B cell (primary cell): ENCODE results near the gene RIPOR2. TPM values are rescaled to one million over a fixed set of nuclear protein-coding genes. Genes with fewer than 3 reads are reported as not detected.

Experiments
- ATAC-seq: fragments of 200-7000 bp; cut with Tn5 transposase; one replicate; pipeline ENCODE4 v1.10.0; 2021; ENCODE audit warnings: low read depth, mild to moderate bottlenecking, moderate number of reproducible peaks, moderate library complexity
- CTCF ChIA-PET: fragments of 350-600 bp; sonication (Branson Sonifier 250); formaldehyde crosslinking; loops from one replicate; lab custom pipeline; 2021; ENCODE audit warnings: antibody characterized with exemption, inconsistent platforms; lab: Charles Lee
- POLR2A ChIA-PET: fragments of 350-600 bp; sonication (Branson Sonifier 250); formaldehyde crosslinking; loops from one replicate; lab custom pipeline; 2021; ENCODE audit warnings: antibody characterized with exemption; lab: Charles Lee
- DNase-seq: peaks from one replicate; pipeline ENCODE4 v3.0.0; 2013
- H2AFZ ChIP-seq: 2 replicates; pipeline ENCODE4 v1.6.1; 2012; ENCODE audit warnings: mild to moderate bottlenecking, low read depth, low read length; ENCODE audit not compliant: insufficient read depth, poor library complexity, severe bottlenecking
- H3K27ac ChIP-seq, 2 donors: 1 replicate in 1 of 2; 2 replicates in 1 of 2; pipeline ENCODE4 v1.5.1; 2012 to 2013; ENCODE audit warnings: low read length in 2 of 2, mild to moderate bottlenecking in 2 of 2, moderate library complexity in 1 of 2
- H3K27me3 ChIP-seq, 4 experiments: fragments of 200-600 bp in 1 of 4; sonication (generic) in 1 of 4; replicated peaks in 1 of 4; 1 replicate in 2 of 4; 2 replicates in 2 of 4; pipeline versions ENCODE4 v1.6.1 to v1.7.0; 2013 to 2016; ENCODE audit warnings: low read length in 3 of 4, mild to moderate bottlenecking in 2 of 4, mixed read lengths in 1 of 4, moderate library complexity in 1 of 4; ENCODE audit not compliant: insufficient read depth in 4 of 4, control insufficient read depth in 3 of 4; ENCODE audit errors: control extremely low read depth in 1 of 4
- H3K36me3 ChIP-seq, 2 experiments: replicated peaks in 1 of 2; 1 replicate in 1 of 2; 2 replicates in 1 of 2; pipeline versions ENCODE4 v1.6.1 to v1.7.1; 2013; ENCODE audit warnings: low read length in 1 of 2; ENCODE audit not compliant: insufficient read depth in 2 of 2, control insufficient read depth in 1 of 2; ENCODE audit errors: control extremely low read depth in 1 of 2, extremely low read depth in 1 of 2
- H3K4me1 ChIP-seq, 2 donors: fragments of 200-600 bp in 1 of 2; sonication (generic) in 1 of 2; 1 replicate in 1 of 2; 2 replicates in 1 of 2; pipeline versions ENCODE4 v1.5.1 to v1.6.1; 2013 to 2017; ENCODE audit warnings: low read length in 2 of 2; ENCODE audit not compliant: control insufficient read depth in 2 of 2, insufficient read depth in 2 of 2
- H3K4me2 ChIP-seq: replicated peaks from 2 replicates; pipeline ENCODE3; 2012; ENCODE audit warnings: mild to moderate bottlenecking, low read depth, low read length; ENCODE audit not compliant: poor library complexity, severe bottlenecking
- H3K4me3 ChIP-seq, 5 experiments: fragments of 200-600 bp in 1 of 5; sonication (generic) in 1 of 5; 1 replicate in 3 of 5; 2 replicates in 2 of 5; pipeline versions ENCODE4 v1.5.1 to v1.7.0; 2011 to 2016; ENCODE audit warnings: low read length in 4 of 5, mild to moderate bottlenecking in 4 of 5, low read depth in 2 of 5, control low read depth in 1 of 5, moderate library complexity in 1 of 5; ENCODE audit not compliant: insufficient read depth in 1 of 5; ENCODE audit errors: control extremely low read depth in 1 of 5, extremely low read depth in 1 of 5
- H3K79me2 ChIP-seq: fragments of 200-600 bp; sonication (generic); one replicate; pipeline ENCODE4 v1.6.0; 2016; ENCODE audit warnings: low read length; ENCODE audit not compliant: control insufficient read depth, insufficient read depth
- H3K9ac ChIP-seq: fragments of 200-600 bp; sonication (generic); 2 replicates; pipeline ENCODE4 v1.6.1; 2017; ENCODE audit warnings: mild to moderate bottlenecking, low read length, moderate library complexity
- H3K9me3 ChIP-seq, 3 donors: one replicate each; pipeline versions ENCODE4 v1.6.1 to v1.7.1; 2013; ENCODE audit warnings: low read length in 2 of 3; ENCODE audit not compliant: control insufficient read depth in 2 of 3, insufficient read depth in 1 of 3; ENCODE audit errors: control extremely low read depth in 1 of 3
- H4K20me1 ChIP-seq: 2 replicates; pipeline ENCODE4 v1.6.0; 2012; ENCODE audit warnings: mild to moderate bottlenecking, low read length; ENCODE audit not compliant: insufficient read depth, control insufficient read depth, poor library complexity, severe bottlenecking
- H3K27ac Mint-ChIP-seq: one replicate; pipeline ENCODE4 v1.8.0; 2021; ENCODE audit warnings: mixed read lengths
- H3K27me3 Mint-ChIP-seq: one replicate; pipeline ENCODE4 v1.8.0; 2021; ENCODE audit warnings: mixed read lengths
- H3K4me1 Mint-ChIP-seq: one replicate; pipeline ENCODE4 v1.8.0; 2021; ENCODE audit warnings: mixed read lengths
- H3K4me3 Mint-ChIP-seq: one replicate; pipeline ENCODE4 v1.8.0; 2021; ENCODE audit warnings: mixed read lengths
- H3K9me3 Mint-ChIP-seq: one replicate; pipeline ENCODE4 v1.8.0; 2022; ENCODE audit warnings: mixed read lengths; ENCODE audit not compliant: insufficient read depth
- EZH2 ChIP-seq: IDR thresholded peaks from 2 replicates; pipeline ENCODE4 v1.6.1; 2012; ENCODE audit warnings: borderline replicate concordance, low read depth, mild to moderate bottlenecking, moderate library complexity, low read length; ENCODE audit not compliant: insufficient read depth, poor library complexity, severe bottlenecking
- WGBS: methylation state at CpG from one replicate; pipeline ENCODE4 v1.1.5; 2013; ENCODE audit warnings: missing lambda C conversion rate; ENCODE audit not compliant: insufficient coverage; 5-methylcytosine and 5-hydroxymethylcytosine counted together
- intact Hi-C: fragments of 100-400 bp; cut with micrococcal nuclease; formaldehyde crosslinking; loops from one replicate; pipeline ENCODE4 v1.10.0; 2022
- polyA plus RNA-seq: library from polyadenylated mRNA; depleted of rRNA; stranded (reverse); fragments of >200 nt; gene quantifications from 2 replicates; pipeline ENCODE4 v1.2.3, GENCODE V29; 2012
- total RNA-seq, 2 donors: library from RNA; stranded (reverse); fragments of 120-200 nt in 1 of 2; gene quantifications; 1 replicate in 1 of 2; 2 replicates in 1 of 2; pipeline versions ENCODE4 v1.2.3 to v1.2.4, GENCODE V29; 2013 to 2022
- TF ChIP-seq, protein P1 (sequence below): fragments of 200-600 bp; IDR thresholded peaks from one replicate; pipeline ENCODE4 v1.8.0; 2022; ENCODE audit warnings: antibody characterized with exemption, mild to moderate bottlenecking

Gene RIPOR2
- total and polyA plus RNA-seq, 2 donors (not counting 1 experiment from before 2014, with no cell fraction given): 300 to 430 TPM

DNA sequence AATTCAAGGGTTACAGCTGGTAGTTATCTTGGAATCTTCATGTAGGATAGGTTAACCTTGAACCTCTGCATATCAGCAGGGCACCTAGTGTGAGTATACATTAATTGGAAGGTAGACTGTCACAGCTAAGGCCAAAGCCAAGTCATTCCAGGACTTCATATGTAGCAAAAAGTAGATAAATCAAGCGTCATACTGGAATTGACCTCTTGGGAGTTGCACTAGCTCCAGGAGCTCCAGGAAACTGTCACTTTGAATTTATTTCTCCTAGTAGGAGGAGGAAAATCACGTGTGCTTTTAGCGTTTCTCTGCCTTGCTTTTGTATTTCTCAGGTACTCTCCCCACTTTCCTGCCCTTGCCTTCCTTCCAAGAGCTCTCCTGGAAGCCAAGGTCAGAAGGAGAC is 30.3 kb downstream of the RIPOR2 start:
- H3K9ac ChIP-seq: no peak overlapping the region
- ChIA-PET CTCF (interaction anchor here (0.5 to 3.2 kb wide), 11 partner anchors 13 to 122 kb away, joined by 3 to 18 read pairs (median 5); partner anchors contain the start of gene RIPOR2), POLR2A (interaction anchor here (0.7 kb wide), 1 partner anchor 8 kb away, joined by 3 read pairs; no protein-coding TSS in a partner anchor)
- DNase-seq: no peak
- Mint-ChIP-seq H3K4me3 (no peak overlapping the region), H3K4me1 (peaks cover 91% of the 10 kb centered on the region), H3K27ac (peak overlapping the region; percentile 83), H3K9me3 (no peaks in the 10 kb centered on the region), H3K27me3 (no peaks in the 10 kb centered on the region)
- no peak overlapping the region for H2AFZ ChIP-seq
- no peak for ATAC-seq
- H3K9me3 ChIP-seq: peaks cover 0 to 3% (median 0%) of the 10 kb centered on the region in 3 donors
- peak overlapping the region; percentile 3 for H3K4me2 ChIP-seq
- intact Hi-C loops: no loop called here
- WGBS: 100% methylated on average over 1 of the region's 3 CpGs
- H3K4me1 ChIP-seq: peaks cover 92 to 96% of the 10 kb centered on the region in 2 donors
- peaks cover 9 to 88% of the 10 kb centered on the region in 2 experiments for H3K36me3 ChIP-seq
- no peaks in the 10 kb centered on the region for H3K27me3 ChIP-seq
- peaks cover 91% of the 10 kb centered on the region for H4K20me1 ChIP-seq
- H3K4me3 ChIP-seq: no peak overlapping the region
- TF ChIP-seq, protein P1, sequence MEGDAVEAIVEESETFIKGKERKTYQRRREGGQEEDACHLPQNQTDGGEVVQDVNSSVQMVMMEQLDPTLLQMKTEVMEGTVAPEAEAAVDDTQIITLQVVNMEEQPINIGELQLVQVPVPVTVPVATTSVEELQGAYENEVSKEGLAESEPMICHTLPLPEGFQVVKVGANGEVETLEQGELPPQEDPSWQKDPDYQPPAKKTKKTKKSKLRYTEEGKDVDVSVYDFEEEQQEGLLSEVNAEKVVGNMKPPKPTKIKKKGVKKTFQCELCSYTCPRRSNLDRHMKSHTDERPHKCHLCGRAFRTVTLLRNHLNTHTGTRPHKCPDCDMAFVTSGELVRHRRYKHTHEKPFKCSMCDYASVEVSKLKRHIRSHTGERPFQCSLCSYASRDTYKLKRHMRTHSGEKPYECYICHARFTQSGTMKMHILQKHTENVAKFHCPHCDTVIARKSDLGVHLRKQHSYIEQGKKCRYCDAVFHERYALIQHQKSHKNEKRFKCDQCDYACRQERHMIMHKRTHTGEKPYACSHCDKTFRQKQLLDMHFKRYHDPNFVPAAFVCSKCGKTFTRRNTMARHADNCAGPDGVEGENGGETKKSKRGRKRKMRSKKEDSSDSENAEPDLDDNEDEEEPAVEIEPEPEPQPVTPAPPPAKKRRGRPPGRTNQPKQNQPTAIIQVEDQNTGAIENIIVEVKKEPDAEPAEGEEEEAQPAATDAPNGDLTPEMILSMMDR: no peak
- no peak for TF ChIP-seq EZH2
- peak overlapping the region in 1 of 2 donors; percentile 93 for H3K27ac ChIP-seq
- peaks cover 100% of the 10 kb centered on the region for H3K79me2 ChIP-seq

DNA sequence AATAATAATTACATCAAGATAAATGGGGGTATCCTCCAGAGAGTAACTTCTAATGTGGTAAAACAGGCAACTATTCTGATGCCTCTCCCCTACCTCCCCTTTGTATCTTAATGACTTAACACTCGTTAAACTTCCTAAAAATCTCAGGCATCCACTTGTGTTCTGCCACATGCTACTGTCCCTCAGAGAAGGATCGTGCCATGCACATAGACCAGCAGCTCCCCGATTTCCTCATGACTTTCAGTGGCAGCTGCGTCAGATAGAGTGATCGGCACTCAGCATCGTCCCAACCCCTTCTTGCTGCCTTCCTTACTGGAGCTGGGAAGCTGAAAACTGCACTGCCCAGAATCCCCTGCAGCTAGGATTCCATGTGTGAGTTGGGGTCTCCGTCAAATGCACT is 32.1 kb downstream of the RIPOR2 start:
- H3K4me3 Mint-ChIP-seq: no peak overlapping the region
- H3K27me3 ChIP-seq: no peaks in the 10 kb centered on the region
- CTCF ChIA-PET: interaction anchor here (2.2 to 3.2 kb wide), 4 partner anchors 43 to 115 kb away, joined by 5 to 18 read pairs (median 10); no protein-coding TSS in a partner anchor
- peaks cover 18 to 87% of the 10 kb centered on the region in 2 experiments for H3K36me3 ChIP-seq
- H3K27me3 Mint-ChIP-seq: no peaks in the 10 kb centered on the region
- H3K9me3 ChIP-seq: peaks cover 0 to 3% (median 0%) of the 10 kb centered on the region in 3 donors
- no peak overlapping the region for H3K4me2 ChIP-seq
- DNase-seq (no peak), ATAC-seq (no peak)
- POLR2A ChIA-PET: interaction anchor here (0.6 kb wide), 1 partner anchor 12 kb away, joined by 5 read pairs; no protein-coding TSS in a partner anchor
- peaks cover 91% of the 10 kb centered on the region for H4K20me1 ChIP-seq
- H3K27ac Mint-ChIP-seq: peak overlapping the region; percentile 67
- H3K9ac ChIP-seq: no peak overlapping the region
- H3K79me2 ChIP-seq: peaks cover 100% of the 10 kb centered on the region
- intact Hi-C loops: no loop called here
- no peak overlapping the region for H2AFZ ChIP-seq
- H3K4me1 Mint-ChIP-seq: peaks cover 89% of the 10 kb centered on the region
- TF ChIP-seq EZH2: no peak
- TF ChIP-seq, protein P1: no peak
- H3K4me1 ChIP-seq: peaks cover 88 to 92% of the 10 kb centered on the region in 2 donors
- H3K9me3 Mint-ChIP-seq: no peaks in the 10 kb centered on the region
- 98% methylated on average over 7 of the region's 7 CpGs for WGBS
- H3K4me3 ChIP-seq: no peak overlapping the region
- H3K27ac ChIP-seq: peak overlapping the region in 1 of 2 donors; percentile 93
